Measurements from ENCODE around the gene SEMA4C. TPM values are rescaled to one million over a fixed set of nuclear protein-coding genes. Genes with fewer than 3 reads are reported as not detected.

Gene SEMA4C
- total RNA-seq, 1 experiment from 2014 or later = 40.2 TPM

GRCh38 chr2:96885432-96886347 is 15.8 kb upstream of the SEMA4C start:
- no peaks in the 10 kb centered on the region for H3K27me3 ChIP-seq (ENCODE audit: control insufficient read depth, insufficient read depth, low read length)
- no peaks in the 10 kb centered on the region for H3K36me3 ChIP-seq (ENCODE audit: control insufficient read depth, insufficient read depth, low read length)
- no peaks in the 10 kb centered on the region for H3K9me3 ChIP-seq (ENCODE audit: control insufficient read depth, insufficient read depth, low read depth, low read length)
- POLR2A ChIA-PET = no interaction called here
- in situ Hi-C loops (cut with HindIII; ENCODE audit: low pct_unique_long_range_greater_than_20kb, low sequenced_read_pairs) (no loop called here), intact Hi-C loops (cut with micrococcal nuclease; ENCODE audit: unreplicated experiment) (no loop called here)
- no peak overlapping the region for H3K27ac ChIP-seq (ENCODE audit: low read length)
- DNase-seq (ENCODE audit: low read depth, low spot score) (no peak), ATAC-seq (no peak)
- BruUV-seq (replicated peaks) = no TSS peak
- TF ChIP-seq SIN3A (IDR thresholded peaks at IDR 0.05; ENCODE audit: borderline replicate concordance, insufficient read depth, low read depth, low read length) = no peak
- TF ChIP-seq POLR2AphosphoS5 (IDR thresholded peaks at IDR 0.05; ENCODE audit: low read depth, low read length) = no peak
- TF ChIP-seq, protein P1, sequence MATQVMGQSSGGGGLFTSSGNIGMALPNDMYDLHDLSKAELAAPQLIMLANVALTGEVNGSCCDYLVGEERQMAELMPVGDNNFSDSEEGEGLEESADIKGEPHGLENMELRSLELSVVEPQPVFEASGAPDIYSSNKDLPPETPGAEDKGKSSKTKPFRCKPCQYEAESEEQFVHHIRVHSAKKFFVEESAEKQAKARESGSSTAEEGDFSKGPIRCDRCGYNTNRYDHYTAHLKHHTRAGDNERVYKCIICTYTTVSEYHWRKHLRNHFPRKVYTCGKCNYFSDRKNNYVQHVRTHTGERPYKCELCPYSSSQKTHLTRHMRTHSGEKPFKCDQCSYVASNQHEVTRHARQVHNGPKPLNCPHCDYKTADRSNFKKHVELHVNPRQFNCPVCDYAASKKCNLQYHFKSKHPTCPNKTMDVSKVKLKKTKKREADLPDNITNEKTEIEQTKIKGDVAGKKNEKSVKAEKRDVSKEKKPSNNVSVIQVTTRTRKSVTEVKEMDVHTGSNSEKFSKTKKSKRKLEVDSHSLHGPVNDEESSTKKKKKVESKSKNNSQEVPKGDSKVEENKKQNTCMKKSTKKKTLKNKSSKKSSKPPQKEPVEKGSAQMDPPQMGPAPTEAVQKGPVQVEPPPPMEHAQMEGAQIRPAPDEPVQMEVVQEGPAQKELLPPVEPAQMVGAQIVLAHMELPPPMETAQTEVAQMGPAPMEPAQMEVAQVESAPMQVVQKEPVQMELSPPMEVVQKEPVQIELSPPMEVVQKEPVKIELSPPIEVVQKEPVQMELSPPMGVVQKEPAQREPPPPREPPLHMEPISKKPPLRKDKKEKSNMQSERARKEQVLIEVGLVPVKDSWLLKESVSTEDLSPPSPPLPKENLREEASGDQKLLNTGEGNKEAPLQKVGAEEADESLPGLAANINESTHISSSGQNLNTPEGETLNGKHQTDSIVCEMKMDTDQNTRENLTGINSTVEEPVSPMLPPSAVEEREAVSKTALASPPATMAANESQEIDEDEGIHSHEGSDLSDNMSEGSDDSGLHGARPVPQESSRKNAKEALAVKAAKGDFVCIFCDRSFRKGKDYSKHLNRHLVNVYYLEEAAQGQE (IDR thresholded peaks at IDR 0.05; ENCODE audit: insufficient read depth in 1 of 2, low read depth in 2 of 2, low read length in 1 of 2) = no peak
- TF ChIP-seq, protein P2, sequence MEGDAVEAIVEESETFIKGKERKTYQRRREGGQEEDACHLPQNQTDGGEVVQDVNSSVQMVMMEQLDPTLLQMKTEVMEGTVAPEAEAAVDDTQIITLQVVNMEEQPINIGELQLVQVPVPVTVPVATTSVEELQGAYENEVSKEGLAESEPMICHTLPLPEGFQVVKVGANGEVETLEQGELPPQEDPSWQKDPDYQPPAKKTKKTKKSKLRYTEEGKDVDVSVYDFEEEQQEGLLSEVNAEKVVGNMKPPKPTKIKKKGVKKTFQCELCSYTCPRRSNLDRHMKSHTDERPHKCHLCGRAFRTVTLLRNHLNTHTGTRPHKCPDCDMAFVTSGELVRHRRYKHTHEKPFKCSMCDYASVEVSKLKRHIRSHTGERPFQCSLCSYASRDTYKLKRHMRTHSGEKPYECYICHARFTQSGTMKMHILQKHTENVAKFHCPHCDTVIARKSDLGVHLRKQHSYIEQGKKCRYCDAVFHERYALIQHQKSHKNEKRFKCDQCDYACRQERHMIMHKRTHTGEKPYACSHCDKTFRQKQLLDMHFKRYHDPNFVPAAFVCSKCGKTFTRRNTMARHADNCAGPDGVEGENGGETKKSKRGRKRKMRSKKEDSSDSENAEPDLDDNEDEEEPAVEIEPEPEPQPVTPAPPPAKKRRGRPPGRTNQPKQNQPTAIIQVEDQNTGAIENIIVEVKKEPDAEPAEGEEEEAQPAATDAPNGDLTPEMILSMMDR (IDR thresholded peaks at IDR 0.05) = no peak
- CTCF ChIA-PET = no interaction called here
- H3K4me3 ChIP-seq (ENCODE audit: low read depth in 2 of 2, low read length in 2 of 2) = no peak overlapping the region
- H3K4me1 ChIP-seq (ENCODE audit: control insufficient read depth, insufficient read depth, low read length) = no peaks in the 10 kb centered on the region

DNA sequence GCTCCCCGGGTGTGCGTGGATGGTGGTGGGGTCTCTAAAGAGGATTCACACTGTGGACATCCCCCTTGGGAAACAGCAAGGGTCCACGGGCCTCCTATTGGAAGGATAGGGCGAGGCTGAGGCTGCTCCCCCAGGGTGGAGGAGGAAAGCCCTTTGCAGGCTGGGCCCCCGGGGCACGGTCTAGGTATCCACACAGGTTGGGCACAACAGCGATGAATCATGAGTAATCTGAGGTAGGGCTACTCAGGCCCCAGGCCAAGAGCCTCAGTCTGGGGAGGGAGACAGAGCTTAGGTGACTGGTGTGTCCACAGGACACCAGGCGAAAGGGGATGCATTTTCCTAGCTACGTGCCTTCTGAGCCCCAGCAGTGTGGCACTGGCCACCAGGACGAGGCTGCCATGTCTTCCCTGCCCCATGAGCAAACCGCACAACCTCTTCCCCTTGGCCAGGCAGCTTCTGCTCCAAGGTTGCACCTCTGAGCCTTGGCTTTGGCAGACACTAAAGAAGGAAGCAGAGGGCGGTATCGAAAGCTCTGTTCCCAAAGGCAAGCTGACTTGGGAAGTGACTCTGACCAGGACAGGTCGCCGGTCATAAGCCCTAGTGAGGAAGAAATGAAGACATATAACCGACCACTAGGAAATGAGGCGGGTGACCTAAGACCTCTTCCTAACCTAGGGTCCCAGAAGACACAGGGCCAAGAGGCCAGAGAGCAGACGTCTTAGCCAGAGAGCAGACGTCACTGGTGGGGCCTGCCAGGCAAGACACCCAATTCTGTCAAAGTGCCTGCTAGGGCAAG is 14.6 kb upstream of the SEMA4C start:
- intact Hi-C loops (cut with micrococcal nuclease; ENCODE audit: unreplicated experiment) (no loop called here), in situ Hi-C loops (cut with HindIII; ENCODE audit: low pct_unique_long_range_greater_than_20kb, low sequenced_read_pairs) (no loop called here)
- ATAC-seq (no peak), DNase-seq (ENCODE audit: low read depth, low spot score) (no peak)
- no peaks in the 10 kb centered on the region for H3K4me1 ChIP-seq (ENCODE audit: control insufficient read depth, insufficient read depth, low read length)
- BruUV-seq (replicated peaks) = no TSS peak
- ChIA-PET CTCF (no interaction called here), POLR2A (no interaction called here)
- TF ChIP-seq TCF7L2 (IDR thresholded peaks at IDR 0.05; ENCODE audit: low read depth, low read length) (no peak), SIN3A (IDR thresholded peaks at IDR 0.05; ENCODE audit: borderline replicate concordance, insufficient read depth, low read depth, low read length) (no peak)
- TF ChIP-seq, protein P2 (IDR thresholded peaks at IDR 0.05) = no peak
- TF ChIP-seq, protein P1 (IDR thresholded peaks at IDR 0.05; ENCODE audit: insufficient read depth in 1 of 2, low read depth in 2 of 2, low read length in 1 of 2) = no peak
- no peaks in the 10 kb centered on the region for H3K9me3 ChIP-seq (ENCODE audit: control insufficient read depth, insufficient read depth, low read depth, low read length)
- H3K27ac ChIP-seq (ENCODE audit: low read length) = no peak overlapping the region
- no peak overlapping the region for H3K4me3 ChIP-seq (ENCODE audit: low read depth in 2 of 2, low read length in 2 of 2)
- H3K27me3 ChIP-seq (ENCODE audit: control insufficient read depth, insufficient read depth, low read length) = no peaks in the 10 kb centered on the region
- no peaks in the 10 kb centered on the region for H3K36me3 ChIP-seq (ENCODE audit: control insufficient read depth, insufficient read depth, low read length)
